Panc1 (cell line): ENCODE data around the gene AKAP13.

ENCODE experiments used
- CTCF ChIP-seq: fragments of 450-650 bp; IDR thresholded peaks from 2 replicates; pipeline ENCODE4 v1.5.1; 2017; ENCODE audit warnings: mild to moderate bottlenecking
- POLR2AphosphoS5 ChIP-seq: IDR thresholded peaks from 2 replicates; pipeline ENCODE4 v1.6.1; 2012; ENCODE audit warnings: mild to moderate bottlenecking, low read depth, low read length, moderate library complexity
- SIN3A ChIP-seq: IDR thresholded peaks from 2 replicates; pipeline ENCODE4 v1.6.1; 2012; ENCODE audit warnings: low read depth, mild to moderate bottlenecking, low read length, moderate library complexity, borderline replicate concordance; ENCODE audit not compliant: insufficient read depth
- TCF7L2 ChIP-seq: IDR thresholded peaks from 2 replicates; pipeline ENCODE4 v1.6.1; 2011; ENCODE audit warnings: mild to moderate bottlenecking, low read depth, low read length, inconsistent platforms
- TF ChIP-seq, protein P1 (sequence below), 2 experiments: IDR thresholded peaks; 2 replicates each; pipeline ENCODE4 v1.6.1; 2011 to 2012; ENCODE audit warnings: low read depth in 2 of 2, control low read depth in 1 of 2, low read length in 1 of 2, mild to moderate bottlenecking in 1 of 2, moderate library complexity in 1 of 2; ENCODE audit not compliant: insufficient read depth in 1 of 2

GRCh38 chr15:85482894-85483293 is 102.5 kb downstream of the AKAP13 start:
- TF ChIP-seq CTCF (no peak), POLR2AphosphoS5 (no peak), SIN3A (no peak), TCF7L2 (no peak)
- TF ChIP-seq, protein P1, sequence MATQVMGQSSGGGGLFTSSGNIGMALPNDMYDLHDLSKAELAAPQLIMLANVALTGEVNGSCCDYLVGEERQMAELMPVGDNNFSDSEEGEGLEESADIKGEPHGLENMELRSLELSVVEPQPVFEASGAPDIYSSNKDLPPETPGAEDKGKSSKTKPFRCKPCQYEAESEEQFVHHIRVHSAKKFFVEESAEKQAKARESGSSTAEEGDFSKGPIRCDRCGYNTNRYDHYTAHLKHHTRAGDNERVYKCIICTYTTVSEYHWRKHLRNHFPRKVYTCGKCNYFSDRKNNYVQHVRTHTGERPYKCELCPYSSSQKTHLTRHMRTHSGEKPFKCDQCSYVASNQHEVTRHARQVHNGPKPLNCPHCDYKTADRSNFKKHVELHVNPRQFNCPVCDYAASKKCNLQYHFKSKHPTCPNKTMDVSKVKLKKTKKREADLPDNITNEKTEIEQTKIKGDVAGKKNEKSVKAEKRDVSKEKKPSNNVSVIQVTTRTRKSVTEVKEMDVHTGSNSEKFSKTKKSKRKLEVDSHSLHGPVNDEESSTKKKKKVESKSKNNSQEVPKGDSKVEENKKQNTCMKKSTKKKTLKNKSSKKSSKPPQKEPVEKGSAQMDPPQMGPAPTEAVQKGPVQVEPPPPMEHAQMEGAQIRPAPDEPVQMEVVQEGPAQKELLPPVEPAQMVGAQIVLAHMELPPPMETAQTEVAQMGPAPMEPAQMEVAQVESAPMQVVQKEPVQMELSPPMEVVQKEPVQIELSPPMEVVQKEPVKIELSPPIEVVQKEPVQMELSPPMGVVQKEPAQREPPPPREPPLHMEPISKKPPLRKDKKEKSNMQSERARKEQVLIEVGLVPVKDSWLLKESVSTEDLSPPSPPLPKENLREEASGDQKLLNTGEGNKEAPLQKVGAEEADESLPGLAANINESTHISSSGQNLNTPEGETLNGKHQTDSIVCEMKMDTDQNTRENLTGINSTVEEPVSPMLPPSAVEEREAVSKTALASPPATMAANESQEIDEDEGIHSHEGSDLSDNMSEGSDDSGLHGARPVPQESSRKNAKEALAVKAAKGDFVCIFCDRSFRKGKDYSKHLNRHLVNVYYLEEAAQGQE (IDR thresholded peaks at IDR 0.05; ENCODE audit: insufficient read depth in 1 of 2, low read depth in 2 of 2, low read length in 1 of 2) = no peak
